Parathyroid adenoma (tissue), 2 donors: ENCODE results near the gene LAMA3.

Source experiments
- H2AFZ ChIP-seq: fragments of 300-600 bp; sonication (generic); one replicate; pipeline ENCODE4 v1.7.0; 2017; ENCODE audit warnings: antibody characterized with exemption, mild to moderate bottlenecking
- H3K27ac ChIP-seq: fragments of 300-600 bp; sonication (generic); one replicate; pipeline ENCODE4 v1.7.0; 2017
- H3K27me3 ChIP-seq: fragments of 300-600 bp; sonication (generic); one replicate; pipeline ENCODE4 v1.7.0; 2017; ENCODE audit warnings: low read length; ENCODE audit not compliant: control insufficient read depth, insufficient read depth
- H3K36me3 ChIP-seq: fragments of 300-600 bp; sonication (generic); one replicate; pipeline ENCODE4 v1.7.0; 2017; ENCODE audit warnings: low read length; ENCODE audit not compliant: control insufficient read depth, insufficient read depth
- H3K4me1 ChIP-seq: fragments of 300-600 bp; sonication (generic); one replicate; pipeline ENCODE4 v1.7.0; 2017; ENCODE audit warnings: control low read depth
- H3K4me2 ChIP-seq: fragments of 300-600 bp; sonication (generic); one replicate; pipeline ENCODE4 v1.7.0; 2017; ENCODE audit warnings: low read length
- H3K4me3 ChIP-seq: fragments of 300-600 bp; sonication (generic); one replicate; pipeline ENCODE4 v1.7.0; 2017; ENCODE audit warnings: low read depth, low read length
- H3K79me2 ChIP-seq: fragments of 300-600 bp; sonication (generic); one replicate; pipeline ENCODE4 v1.7.0; 2017; ENCODE audit warnings: control low read depth
- H3K9ac ChIP-seq: fragments of 300-600 bp; sonication (generic); one replicate; pipeline ENCODE4 v1.7.0; 2017; ENCODE audit warnings: mild to moderate bottlenecking
- H3K9me3 ChIP-seq: fragments of 300-600 bp; sonication (generic); one replicate; pipeline ENCODE4 v1.7.0; 2017; ENCODE audit warnings: low read length; ENCODE audit not compliant: control insufficient read depth
- TF ChIP-seq, protein P1 (sequence below): fragments of 300-600 bp; sonication (generic); IDR thresholded peaks from one replicate; pipeline ENCODE4 v1.7.0; 2017; ENCODE audit warnings: antibody characterized with exemption, mild to moderate bottlenecking
- donor health status: primary hyperparathyroidism.

The LAMA3 gene

DNA sequence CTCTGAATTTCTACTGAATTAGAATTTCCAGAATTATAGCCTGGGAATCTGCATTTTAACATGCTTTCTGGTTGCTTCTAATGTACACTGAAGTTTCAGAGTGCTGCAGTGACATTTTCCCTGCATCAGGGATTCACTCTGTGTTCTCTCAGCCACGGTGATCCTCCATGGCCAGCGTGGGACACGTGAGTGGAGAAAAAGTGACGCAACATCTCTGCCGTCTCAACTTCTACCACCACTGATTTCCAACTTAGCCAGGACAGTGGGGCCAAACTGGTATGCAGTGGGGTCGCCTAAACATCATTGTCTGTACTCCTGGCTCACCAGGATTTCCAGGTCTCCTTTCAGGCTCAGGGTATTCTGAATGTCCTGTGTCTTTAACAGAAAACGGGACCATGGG lies 44.6 kb downstream of the LAMA3 start:
- Histone ChIP-seq H3K79me2 (peaks cover 12% of the 10 kb centered on the region), H3K9me3 (no peaks in the 10 kb centered on the region)
- TF ChIP-seq, protein P1, sequence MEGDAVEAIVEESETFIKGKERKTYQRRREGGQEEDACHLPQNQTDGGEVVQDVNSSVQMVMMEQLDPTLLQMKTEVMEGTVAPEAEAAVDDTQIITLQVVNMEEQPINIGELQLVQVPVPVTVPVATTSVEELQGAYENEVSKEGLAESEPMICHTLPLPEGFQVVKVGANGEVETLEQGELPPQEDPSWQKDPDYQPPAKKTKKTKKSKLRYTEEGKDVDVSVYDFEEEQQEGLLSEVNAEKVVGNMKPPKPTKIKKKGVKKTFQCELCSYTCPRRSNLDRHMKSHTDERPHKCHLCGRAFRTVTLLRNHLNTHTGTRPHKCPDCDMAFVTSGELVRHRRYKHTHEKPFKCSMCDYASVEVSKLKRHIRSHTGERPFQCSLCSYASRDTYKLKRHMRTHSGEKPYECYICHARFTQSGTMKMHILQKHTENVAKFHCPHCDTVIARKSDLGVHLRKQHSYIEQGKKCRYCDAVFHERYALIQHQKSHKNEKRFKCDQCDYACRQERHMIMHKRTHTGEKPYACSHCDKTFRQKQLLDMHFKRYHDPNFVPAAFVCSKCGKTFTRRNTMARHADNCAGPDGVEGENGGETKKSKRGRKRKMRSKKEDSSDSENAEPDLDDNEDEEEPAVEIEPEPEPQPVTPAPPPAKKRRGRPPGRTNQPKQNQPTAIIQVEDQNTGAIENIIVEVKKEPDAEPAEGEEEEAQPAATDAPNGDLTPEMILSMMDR = no peak

DNA sequence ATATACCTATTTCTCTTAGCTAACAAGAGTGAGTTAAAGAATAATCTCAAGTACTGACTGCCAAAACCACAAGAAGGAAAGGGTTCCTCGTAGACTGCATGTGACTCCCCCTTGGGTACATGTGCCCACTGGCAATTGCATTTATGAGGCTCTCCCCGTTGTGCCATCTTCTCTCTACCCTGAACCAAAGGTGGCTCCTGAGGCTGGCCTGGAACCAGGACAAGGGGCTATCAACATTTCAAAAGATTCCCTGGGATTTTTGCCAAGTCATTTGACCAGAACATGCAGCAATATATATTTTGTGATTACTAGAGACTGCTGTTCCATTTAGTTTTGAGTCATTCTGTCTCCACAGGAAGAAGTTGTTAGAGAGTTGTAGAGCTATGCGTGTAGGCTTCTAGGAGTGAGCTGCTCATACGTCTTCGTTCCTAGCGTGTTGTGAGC lies 45.8 kb downstream of the LAMA3 start:
- H3K79me2 ChIP-seq = peaks cover 8% of the 10 kb centered on the region
- H3K4me1 ChIP-seq = peaks cover 11% of the 10 kb centered on the region
- H2AFZ ChIP-seq = no peak overlapping the region
- no peaks in the 10 kb centered on the region for H3K36me3 ChIP-seq
- no peak overlapping the region for H3K27ac ChIP-seq
- no peaks in the 10 kb centered on the region for H3K27me3 ChIP-seq
- TF ChIP-seq, protein P1 = no peak
- no peak overlapping the region for H3K4me3 ChIP-seq
- no peaks in the 10 kb centered on the region for H3K9me3 ChIP-seq
- no peak overlapping the region for H3K4me2 ChIP-seq
- H3K9ac ChIP-seq = no peak overlapping the region

More for the DNA sequence above, 44.6 kb downstream of the LAMA3 start:
- no peak overlapping the region for H2AFZ ChIP-seq
- H3K4me3 ChIP-seq = no peak overlapping the region
- no peak overlapping the region for H3K27ac ChIP-seq
- H3K27me3 ChIP-seq = no peaks in the 10 kb centered on the region
- peaks cover 11% of the 10 kb centered on the region for H3K4me1 ChIP-seq
- H3K4me2 ChIP-seq = no peak overlapping the region
- H3K9ac ChIP-seq = no peak overlapping the region
- no peaks in the 10 kb centered on the region for H3K36me3 ChIP-seq

DNA sequence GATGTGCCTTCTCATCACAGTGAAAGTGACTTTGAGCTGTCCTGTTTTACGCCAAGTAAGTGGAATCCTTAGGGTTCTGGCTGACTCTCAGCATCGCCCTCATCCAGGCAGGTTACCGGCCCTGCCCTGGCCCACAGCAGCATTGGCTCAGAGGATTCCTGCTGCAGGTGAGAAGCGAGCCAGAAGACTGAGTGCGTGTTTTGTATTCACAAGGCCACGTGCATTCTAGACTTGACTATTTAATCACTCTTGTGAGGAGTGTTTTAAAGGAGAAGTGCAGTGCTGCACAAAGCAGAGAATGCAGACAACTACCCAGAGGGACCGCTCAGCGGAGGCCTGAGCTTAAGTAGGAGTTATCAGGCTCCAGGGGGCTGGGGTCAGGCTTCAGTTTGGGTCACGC lies 48.3 kb downstream of the LAMA3 start:
- H3K4me3 ChIP-seq = no peak overlapping the region
- TF ChIP-seq, protein P1 = no peak
- H3K79me2 ChIP-seq = peaks cover 7% of the 10 kb centered on the region
- H3K27ac ChIP-seq = peak overlapping the region; percentile 58
- peaks cover 11% of the 10 kb centered on the region for H3K4me1 ChIP-seq
- no peak overlapping the region for H3K9ac ChIP-seq
- peak overlapping the region; percentile 45 for H2AFZ ChIP-seq
- H3K4me2 ChIP-seq = no peak overlapping the region
- no peaks in the 10 kb centered on the region for H3K9me3 ChIP-seq
- no peaks in the 10 kb centered on the region for H3K27me3 ChIP-seq
- H3K36me3 ChIP-seq = no peaks in the 10 kb centered on the region

DNA sequence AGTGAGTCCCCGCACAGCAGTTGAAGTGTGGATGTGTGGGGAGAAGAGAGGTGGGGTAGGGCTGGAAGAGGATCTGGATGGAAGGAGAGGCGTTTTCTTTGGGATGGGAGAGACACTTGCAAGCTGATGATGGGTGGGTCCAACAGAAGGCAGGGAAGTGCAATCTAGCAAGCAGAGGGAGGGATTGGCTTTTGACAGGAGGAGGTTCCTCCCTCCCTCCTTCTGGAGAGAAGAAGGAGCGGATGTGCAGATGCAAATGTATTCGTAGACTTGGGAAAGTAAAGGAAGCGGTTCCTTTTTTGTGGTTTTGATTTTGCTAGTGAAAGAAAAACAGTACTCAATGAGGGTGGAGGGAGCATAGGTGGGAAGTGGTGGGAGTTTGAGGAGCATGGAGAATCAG lies 48.9 kb downstream of the LAMA3 start:
- TF ChIP-seq, protein P1 = no peak

DNA sequence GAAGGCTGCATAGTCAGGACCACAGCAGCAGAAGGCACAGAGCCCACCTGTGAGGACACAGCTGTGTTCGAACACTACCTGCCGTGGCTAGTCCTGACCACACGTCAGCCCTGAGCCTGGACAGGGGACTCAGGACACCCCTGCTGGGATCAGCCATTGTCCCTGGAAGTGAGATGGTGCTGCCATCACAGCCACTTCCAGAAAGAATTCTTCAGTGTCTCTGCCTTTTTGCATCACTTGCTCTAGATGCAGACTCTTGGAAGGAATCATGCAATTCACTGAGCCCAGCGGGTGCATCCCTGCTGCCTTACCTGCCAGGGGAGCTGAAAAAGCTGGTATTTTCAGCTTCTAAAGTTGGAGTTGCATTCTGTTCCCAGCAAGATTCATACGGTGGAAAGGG lies 49.3 kb downstream of the LAMA3 start:
- Histone ChIP-seq H3K27ac (no peak overlapping the region), H3K4me1 (peaks cover 11% of the 10 kb centered on the region), H3K9ac (no peak overlapping the region), H3K27me3 (no peaks in the 10 kb centered on the region), H3K4me3 (no peak overlapping the region), H3K79me2 (peaks cover 7% of the 10 kb centered on the region), H3K9me3 (no peaks in the 10 kb centered on the region), H3K4me2 (no peak overlapping the region), H3K36me3 (no peaks in the 10 kb centered on the region), H2AFZ (no peak overlapping the region)
- TF ChIP-seq, protein P1 = no peak

More for the DNA sequence above, 48.9 kb downstream of the LAMA3 start:
- no peaks in the 10 kb centered on the region for H3K27me3 ChIP-seq
- no peaks in the 10 kb centered on the region for H3K36me3 ChIP-seq
- H3K4me1 ChIP-seq = peaks cover 11% of the 10 kb centered on the region
- H3K4me3 ChIP-seq = no peak overlapping the region
- no peak overlapping the region for H3K4me2 ChIP-seq
- H3K9ac ChIP-seq = no peak overlapping the region
- H3K79me2 ChIP-seq = peaks cover 7% of the 10 kb centered on the region
- H3K9me3 ChIP-seq = no peaks in the 10 kb centered on the region
- no peak overlapping the region for H3K27ac ChIP-seq
- H2AFZ ChIP-seq = no peak overlapping the region
